Ishikawa (cell line): ENCODE results near the gene TSR1.

Source experiments
- CEBPB ChIP-seq: IDR thresholded peaks from 2 replicates; pipeline ENCODE4 v1.6.1; 2012
- EGR1 ChIP-seq: IDR thresholded peaks from 2 replicates; pipeline ENCODE4 v1.6.1; 2012
- FOXM1 ChIP-seq: IDR thresholded peaks from 2 replicates; pipeline ENCODE4 v1.6.1; 2012; ENCODE audit warnings: low read depth, borderline replicate concordance
- RAD21 ChIP-seq: IDR thresholded peaks from 2 replicates; pipeline ENCODE4 v1.6.1; 2012; ENCODE audit warnings: low read depth
- TAF1 ChIP-seq: IDR thresholded peaks from 2 replicates; pipeline ENCODE4 v1.6.1; 2012; ENCODE audit warnings: low read depth, mild to moderate bottlenecking
- TCF12 ChIP-seq: IDR thresholded peaks from 2 replicates; pipeline ENCODE4 v1.6.1; 2012; ENCODE audit warnings: low read depth
- TEAD4 ChIP-seq: IDR thresholded peaks from 2 replicates; pipeline ENCODE4 v1.6.1; 2012
- YY1 ChIP-seq: IDR thresholded peaks from 2 replicates; pipeline ENCODE4 v1.6.1; 2012; ENCODE audit warnings: low read depth
- TF ChIP-seq, protein P1 (sequence below): IDR thresholded peaks from 2 replicates; pipeline ENCODE4 v1.6.1; 2012
- TF ChIP-seq, protein P2 (sequence below): IDR thresholded peaks from 2 replicates; pipeline ENCODE4 v1.6.1; 2012; ENCODE audit warnings: low read depth, mild to moderate bottlenecking
- TF ChIP-seq, protein P3 (sequence below): IDR thresholded peaks from 2 replicates; pipeline ENCODE4 v1.6.1; 2012

DNA sequence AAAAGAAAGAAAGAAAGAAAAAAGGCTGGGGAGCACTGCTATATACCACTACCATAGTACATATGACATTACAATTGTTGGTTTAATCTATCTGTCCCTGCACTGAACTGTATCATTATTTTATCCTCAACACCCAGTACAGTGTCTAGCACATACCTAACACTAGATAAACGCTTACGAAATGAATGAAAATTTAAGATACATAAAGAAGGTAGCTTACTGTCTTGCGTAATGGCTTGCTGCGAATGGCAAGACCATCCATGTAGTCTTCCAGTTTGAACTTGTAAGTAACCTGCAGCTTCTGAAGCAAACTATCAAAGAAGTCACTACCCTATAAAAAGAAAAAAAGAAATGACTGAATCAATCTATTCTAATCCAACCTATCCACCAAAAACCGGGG lies 39.2 kb downstream of the TSR1 start:
- no peak for TF ChIP-seq TEAD4
- TF ChIP-seq YY1: no peak
- no peak for TF ChIP-seq RAD21
- TF ChIP-seq, protein P1, sequence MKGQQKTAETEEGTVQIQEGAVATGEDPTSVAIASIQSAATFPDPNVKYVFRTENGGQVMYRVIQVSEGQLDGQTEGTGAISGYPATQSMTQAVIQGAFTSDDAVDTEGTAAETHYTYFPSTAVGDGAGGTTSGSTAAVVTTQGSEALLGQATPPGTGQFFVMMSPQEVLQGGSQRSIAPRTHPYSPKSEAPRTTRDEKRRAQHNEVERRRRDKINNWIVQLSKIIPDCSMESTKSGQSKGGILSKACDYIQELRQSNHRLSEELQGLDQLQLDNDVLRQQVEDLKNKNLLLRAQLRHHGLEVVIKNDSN: no peak
- TF ChIP-seq, protein P2, sequence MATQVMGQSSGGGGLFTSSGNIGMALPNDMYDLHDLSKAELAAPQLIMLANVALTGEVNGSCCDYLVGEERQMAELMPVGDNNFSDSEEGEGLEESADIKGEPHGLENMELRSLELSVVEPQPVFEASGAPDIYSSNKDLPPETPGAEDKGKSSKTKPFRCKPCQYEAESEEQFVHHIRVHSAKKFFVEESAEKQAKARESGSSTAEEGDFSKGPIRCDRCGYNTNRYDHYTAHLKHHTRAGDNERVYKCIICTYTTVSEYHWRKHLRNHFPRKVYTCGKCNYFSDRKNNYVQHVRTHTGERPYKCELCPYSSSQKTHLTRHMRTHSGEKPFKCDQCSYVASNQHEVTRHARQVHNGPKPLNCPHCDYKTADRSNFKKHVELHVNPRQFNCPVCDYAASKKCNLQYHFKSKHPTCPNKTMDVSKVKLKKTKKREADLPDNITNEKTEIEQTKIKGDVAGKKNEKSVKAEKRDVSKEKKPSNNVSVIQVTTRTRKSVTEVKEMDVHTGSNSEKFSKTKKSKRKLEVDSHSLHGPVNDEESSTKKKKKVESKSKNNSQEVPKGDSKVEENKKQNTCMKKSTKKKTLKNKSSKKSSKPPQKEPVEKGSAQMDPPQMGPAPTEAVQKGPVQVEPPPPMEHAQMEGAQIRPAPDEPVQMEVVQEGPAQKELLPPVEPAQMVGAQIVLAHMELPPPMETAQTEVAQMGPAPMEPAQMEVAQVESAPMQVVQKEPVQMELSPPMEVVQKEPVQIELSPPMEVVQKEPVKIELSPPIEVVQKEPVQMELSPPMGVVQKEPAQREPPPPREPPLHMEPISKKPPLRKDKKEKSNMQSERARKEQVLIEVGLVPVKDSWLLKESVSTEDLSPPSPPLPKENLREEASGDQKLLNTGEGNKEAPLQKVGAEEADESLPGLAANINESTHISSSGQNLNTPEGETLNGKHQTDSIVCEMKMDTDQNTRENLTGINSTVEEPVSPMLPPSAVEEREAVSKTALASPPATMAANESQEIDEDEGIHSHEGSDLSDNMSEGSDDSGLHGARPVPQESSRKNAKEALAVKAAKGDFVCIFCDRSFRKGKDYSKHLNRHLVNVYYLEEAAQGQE: no peak
- TF ChIP-seq TAF1: no peak
- TF ChIP-seq EGR1: no peak
- no peak for TF ChIP-seq FOXM1
- TF ChIP-seq TCF12: no peak
- TF ChIP-seq, protein P3, sequence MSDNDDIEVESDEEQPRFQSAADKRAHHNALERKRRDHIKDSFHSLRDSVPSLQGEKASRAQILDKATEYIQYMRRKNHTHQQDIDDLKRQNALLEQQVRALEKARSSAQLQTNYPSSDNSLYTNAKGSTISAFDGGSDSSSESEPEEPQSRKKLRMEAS: no peak
- no peak for TF ChIP-seq CEBPB
